Stimulated activated CD4-positive, alpha-beta T cell treated with anti-CD3 and anti-CD28 coated beads, TNF-alpha, amount 100 ng/mL, for 4 hours (primary cell): ENCODE results near the gene SORCS3.
"Not testable (repeated sequence)": the region's sequence is repeated elsewhere in the genome, so short reads cannot be mapped to it uniquely, and the experiment has no call there.

ENCODE experiments used
- DNase-seq, 3 experiments: peaks; one replicate each; pipeline ENCODE4 v3.0.0-alpha.2; 2020; ENCODE audit warnings: low read depth in 3 of 3

Gene SORCS3

DNA sequence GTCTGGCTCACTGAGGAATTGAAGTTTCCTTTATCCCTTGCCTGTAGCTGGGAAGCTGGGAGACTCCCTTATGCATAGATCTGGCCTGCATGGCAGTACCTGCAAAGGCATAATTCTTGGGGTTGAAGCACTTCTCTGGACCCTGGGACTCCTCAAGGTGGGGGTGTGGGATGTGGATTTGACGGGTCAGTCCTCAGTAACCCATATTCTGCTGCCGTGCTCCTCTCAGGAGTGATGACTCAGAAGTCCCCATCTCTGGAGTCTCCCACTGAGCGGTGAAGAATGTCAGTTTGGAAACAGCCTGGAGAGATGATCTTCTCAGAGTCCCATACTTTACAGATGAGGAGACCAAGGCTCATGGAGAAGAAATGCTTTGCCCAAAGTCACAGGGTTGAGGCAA lies 49.0 kb downstream of the SORCS3 start:
- no peak for DNase-seq

DNA sequence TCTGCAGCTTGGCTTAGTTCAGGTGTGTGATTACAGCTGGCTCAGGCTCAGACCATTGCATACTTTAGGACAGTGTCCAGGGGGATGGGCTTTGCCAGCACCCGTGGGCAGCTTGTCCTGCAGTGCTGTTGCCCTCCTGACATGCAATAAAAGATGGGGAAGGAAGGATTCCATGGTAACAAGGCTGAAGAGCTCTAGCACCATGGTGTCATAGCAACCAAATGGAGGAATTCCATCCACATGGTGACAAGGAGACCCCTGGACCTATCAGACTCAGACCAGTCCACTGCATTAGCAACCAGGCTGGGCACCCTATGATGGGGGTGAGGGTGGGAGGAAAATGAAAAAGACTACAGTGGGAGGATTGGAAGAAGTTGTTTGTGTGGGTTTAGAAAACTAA lies 49.9 kb downstream of the SORCS3 start:
- no peak for DNase-seq

DNA sequence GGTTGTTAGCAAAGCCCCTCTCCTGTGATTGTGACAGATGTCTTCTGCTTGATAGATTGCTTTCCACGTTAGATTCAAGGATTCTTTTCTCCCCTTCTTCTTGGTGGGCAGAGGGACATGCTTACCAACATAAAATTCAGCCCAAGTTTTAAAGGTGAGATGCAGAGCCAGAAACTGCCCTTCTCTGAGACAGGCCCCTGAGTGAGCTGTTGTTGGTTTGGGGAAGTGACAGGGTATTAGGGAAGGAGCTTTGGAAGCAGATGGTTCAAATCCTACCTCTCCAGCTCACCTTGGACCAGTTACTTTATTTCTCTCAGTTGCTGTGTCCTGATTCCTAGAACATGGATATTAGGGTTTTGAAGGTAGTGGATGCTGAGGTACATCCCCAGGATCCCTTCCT lies 53.0 kb downstream of the SORCS3 start:
- no peak for DNase-seq

DNA sequence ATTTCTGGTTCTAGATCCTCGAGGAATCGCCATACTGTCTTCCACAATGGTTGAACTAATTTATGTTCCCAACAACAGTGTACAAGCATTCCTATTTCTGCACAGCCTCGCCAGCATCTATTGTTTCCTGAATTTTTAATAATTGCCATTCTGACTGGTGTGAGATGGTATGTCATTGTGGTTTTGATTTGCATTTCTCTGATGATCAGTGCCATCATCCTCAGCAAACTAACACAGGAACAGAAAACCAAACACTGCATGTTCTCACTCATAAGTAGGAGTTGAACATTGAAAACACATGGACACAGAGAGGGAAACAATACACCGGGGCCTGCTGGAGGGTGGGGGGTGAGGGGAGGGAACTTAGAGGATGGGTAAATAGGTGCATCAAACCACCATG lies 62.2 kb downstream of the SORCS3 start:
- not testable (repeated sequence) for DNase-seq

DNA sequence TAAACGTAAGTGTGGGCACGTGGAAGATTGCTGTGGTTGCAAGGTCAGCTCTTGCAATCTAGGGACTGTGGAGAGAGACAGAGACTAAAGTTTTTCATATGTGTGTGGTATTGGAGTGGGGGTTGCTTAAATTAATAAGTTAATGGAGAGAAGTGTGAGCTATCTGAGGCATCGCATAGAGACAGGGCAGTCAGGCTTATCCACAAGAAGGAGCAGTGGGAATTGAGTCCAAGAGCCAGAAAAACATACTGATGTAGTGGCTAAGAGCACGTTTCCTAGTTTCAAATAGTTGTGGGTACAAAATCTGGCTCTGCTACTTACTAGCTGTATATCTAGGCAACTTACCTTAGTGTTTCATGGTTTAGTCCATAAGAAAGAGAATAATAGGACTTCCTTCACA lies 65.8 kb downstream of the SORCS3 start:
- DNase-seq: no peak

DNA sequence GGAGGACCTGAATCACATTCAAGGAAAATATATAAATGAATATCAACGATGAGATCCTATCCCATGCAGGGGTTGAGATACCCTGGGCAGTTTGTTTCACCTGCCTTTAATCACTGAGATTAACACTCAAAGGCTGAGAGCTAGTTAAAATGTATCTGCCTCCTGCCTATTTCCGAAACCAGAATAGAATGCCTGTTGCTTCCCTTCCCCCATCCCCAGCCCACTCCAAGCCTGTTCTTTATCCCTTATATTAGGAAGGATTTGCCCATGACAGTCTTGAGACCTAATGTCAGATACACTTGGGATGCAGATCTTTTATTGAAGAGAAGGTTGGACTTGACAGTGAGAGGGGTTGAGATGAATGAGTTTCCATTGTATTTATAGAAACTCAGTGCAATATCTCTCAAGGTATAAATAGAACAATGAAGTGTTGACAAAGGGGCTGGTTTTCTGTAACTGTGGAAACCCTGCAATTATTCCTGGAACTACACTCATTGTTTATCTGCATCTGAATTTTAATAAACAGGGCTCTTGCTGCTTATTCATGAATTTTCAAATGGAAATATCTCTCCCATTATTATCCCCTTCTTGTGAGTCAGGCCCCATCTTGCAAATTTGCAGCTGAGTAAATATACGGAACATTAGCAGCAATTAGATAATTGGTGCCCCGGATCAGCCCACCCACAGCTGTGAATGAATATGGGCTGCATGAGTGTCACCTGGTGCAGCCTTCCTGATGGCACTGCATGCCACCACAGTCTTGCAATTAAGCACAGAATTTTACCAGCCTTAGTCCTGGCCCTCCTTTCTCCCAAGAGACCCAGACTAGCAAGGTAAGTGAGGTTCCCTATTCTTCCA lies 66.7 kb downstream of the SORCS3 start:
- DNase-seq: no peak

DNA sequence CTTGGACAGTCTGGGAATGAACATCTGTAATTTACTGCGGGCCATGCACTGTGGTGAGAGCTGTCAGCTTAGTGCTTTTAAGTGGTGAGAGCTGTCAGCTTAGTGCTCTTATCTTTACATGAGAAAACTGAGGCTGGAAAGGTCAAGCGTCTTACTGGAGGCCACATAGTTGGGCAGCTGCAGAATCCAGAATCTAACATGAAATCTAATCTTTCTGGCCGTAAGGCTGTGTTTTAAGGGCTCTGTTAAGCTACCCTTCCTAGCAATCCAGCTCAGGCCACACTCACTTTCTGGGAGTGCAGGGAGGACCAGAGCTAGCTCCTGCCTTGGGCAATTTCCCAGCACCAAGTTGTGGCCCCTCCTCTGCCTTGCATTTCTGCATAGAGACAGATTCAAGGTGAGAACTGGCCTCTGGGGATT lies 70.2 kb downstream of the SORCS3 start:
- no peak for DNase-seq

DNA sequence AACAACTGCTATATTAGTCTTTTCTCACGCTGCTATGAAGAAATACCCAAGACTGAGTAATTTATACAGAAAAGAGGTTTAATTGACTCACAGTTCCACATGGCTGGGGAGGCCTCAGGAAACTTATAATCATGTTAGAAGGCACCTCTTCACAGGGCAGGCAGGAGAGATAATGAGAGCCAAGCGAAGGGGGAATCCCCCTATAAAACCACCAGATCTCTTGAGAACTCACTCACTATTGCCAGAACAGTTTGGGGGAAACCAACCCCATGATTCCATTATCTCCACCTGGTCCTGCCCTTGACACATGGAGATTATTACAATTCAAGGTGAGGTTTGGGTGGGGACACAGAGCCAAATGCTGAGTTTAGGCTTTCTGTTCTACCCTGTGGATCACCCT lies 89.5 kb downstream of the SORCS3 start:
- DNase-seq: not testable (repeated sequence)

DNA sequence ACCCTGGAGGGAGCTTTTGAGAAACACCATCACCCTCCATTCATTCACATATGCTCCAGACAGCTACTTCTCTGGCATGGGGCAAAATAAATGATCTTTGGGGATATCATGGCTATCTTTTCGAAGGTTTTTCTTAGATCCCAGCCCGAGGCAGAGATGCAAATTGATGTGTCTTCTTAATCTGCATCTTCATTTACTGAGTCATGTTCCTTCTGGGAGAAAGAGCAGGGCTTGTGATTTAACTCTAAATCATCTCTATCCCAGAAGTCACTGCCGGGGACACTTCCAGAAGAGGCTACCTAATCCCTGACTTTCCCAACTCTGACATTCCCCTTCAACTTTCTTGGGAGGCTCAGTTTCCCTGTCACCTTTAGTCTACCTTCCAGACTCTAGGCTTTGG lies 90.1 kb downstream of the SORCS3 start:
- DNase-seq: no peak

DNA sequence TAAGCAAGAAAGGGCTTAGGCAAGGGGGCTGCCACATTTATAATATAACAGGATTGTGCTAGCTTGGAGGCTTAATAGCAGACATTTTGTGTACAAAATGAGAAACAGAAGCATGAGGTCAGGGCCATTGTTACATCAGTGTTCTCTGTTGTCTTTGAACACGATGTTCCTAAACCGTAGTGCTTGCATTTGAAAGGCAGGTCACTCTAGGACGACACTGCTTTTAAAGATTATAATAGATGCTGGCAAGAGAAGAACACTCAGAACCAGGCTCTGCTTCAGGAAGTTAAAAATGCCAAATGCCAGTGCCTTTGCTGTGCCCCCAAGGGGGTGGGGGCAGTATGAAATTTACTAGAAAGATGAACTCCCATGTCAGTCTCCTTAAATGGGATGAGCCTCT lies 91.1 kb downstream of the SORCS3 start:
- DNase-seq: no peak

DNA sequence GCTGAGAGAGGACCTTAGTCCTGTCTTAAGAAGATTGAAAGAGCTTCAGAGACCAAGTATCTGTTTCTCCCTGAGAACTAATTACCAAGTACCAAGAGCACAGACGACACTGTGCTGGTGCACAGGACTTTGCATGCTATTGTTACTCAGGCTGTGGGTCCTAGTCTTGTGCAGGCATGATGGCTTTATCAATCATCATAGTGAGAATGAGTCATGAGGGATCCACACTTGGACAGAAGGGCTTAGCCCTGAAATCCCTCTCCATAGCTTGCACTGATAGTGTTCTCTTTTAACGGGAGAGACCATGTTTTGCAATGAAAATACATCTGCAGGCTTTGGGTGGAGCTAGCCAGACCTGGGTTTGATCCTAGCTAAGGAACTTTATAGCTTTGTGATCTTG lies 93.3 kb downstream of the SORCS3 start:
- no peak for DNase-seq

DNA sequence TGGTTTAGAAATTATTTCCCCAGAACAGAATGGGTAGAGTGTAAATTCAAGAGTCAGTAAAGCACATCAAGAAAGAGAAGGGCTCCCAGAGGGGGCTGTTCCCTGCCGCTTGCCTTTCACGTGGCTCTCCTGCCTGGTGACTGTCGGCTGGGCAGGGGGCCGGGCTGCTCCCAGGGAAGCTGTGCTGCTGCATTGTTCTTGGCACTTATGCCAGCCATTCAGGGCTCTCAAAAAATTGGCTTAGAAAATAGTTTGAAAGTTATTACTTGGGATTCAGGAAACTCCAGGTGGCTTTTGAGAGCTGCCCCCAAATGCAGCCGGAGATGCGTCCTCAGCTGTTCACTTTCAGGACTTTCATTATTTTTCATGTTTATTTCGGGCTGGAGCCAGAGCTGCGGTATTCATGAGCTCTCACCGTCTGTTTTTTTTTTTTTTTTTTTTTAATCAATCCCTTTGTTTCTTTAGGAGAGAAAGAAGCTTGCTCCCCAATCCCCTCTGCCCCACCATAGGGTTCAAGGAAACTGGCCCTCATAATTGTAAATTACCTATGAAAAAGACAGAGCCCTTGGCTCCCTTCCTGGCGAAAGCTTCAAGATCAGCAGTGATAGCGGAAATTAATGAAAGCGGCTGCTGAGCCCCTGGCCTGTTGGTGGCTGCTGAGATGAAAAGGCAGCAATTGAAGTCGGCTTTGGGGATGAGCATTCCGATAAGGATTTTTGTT lies 94.1 kb downstream of the SORCS3 start:
- no peak for DNase-seq

DNA sequence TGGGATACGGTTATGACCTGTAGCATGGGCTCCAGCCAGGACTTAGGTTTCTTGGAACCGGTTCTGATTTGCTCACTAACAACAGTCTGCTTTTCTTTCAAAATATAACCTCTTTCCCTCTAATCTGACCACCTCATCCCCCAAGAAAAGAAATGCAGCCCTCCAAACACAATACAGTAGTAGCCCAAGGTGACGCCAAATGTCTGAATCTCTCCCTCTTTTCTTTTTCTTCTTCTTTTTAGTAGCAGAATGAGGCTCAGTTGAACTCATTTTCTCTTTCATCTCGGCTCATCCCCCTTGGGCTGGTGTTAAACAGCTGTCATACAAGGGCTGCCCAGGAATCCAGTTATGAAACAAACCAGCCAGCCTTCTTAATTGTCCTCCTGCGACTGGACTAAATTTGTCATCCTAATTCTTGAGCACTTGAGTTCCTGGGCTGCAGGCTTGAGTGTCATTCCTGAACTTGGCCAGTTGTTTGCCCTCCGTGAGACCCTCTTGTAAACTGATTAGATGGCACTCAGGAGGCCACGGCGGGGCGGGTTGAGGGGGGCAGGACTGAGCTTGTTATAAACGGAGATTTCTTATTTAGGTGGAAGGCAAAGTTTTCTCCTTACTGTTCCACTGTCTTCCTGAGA lies 94.8 kb downstream of the SORCS3 start:
- no peak for DNase-seq

DNA sequence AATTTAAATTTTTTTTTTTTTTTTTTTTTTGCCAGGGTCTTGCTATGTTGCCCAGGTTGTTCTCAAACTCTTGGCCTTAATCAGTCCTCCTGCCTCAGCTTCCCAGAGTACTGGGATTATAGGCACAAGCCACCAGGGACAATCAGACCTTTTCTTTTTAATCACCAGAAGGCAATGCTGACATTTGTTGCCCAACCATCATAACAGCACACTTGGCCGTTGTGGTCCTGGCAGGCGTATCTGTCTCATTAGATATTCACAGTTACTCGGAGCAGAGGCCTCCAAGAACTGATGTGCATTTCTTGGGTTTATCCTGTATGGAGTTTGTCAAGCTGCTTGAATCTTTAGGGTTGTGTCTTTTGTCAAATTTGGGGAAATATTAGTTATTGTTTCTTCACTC lies 100.0 kb downstream of the SORCS3 start:
- no peak for DNase-seq

DNA sequence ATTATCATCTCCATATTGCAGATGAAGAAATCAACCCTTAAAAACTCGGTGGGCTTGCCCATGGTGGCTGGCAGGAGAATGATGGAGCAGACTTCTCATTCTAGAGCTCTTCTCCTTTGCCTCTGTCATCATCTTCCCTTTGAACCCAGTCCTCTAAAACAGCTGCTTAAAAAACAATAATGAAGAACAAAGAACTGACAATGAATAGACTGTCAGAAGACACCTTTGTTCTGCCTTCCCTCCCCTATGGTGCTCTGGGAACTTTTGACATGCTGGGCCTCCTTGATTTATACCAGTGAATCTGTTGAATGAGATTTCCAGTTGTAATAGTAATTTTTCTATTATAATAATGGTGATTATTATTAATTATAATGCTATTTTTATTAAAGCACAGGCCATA lies 103.0 kb downstream of the SORCS3 start:
- DNase-seq: no peak

DNA sequence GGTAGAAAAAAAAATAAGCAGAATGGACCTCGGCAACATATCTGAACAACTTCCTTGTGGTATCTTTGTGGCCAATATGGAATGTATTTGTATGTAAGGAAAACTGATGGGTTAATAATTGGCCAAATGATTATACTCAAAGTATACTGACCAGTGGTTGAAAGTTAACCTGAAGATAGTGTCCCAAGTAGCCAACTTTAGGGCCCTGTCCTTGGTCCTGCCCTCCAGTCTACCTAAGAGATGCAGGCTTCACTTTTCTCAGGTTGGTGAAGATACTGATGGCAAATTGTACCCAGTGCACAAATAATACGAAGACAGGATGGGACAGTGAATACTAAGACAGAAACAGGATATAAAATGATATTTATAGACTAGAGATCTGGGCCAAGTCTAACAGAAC lies 109.2 kb downstream of the SORCS3 start:
- no peak for DNase-seq

DNA sequence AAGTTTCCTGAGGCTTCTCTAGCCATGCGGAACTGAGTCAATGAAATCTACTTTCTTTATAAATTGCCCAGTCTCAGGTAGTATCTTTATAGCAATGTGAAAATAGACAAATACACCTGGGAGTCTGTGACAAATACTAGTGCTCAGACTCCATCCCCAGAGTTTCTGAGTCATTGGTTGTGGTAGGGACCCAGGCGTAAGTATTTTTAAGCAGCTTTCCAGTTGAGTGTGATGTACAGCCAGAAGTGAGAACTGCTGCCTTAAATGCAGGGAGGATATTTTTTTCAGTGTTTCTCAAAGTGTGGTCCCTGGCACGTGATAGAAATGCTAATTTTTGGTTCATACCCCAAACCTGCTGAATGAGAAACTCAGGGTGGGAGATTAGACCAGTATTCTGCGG lies 121.7 kb downstream of the SORCS3 start:
- DNase-seq: no peak

DNA sequence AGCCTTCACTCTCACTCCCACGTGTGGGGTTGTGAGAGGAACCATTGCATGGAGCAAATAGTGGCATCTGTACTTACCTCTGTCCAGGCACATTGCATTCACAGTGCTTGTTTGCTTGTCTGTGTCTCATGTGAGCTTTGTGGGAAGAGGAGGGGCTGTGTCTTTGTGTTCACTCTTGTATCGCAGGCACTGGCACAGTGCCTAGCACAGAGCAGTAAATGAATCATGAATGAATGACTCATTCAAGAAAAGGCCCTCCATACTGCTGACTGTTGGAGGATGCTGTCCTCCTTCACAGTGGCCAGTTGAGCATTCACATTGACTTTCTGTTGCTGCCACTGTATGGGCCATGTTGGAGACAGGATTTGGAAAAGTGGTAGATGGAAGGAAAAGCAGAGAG lies 125.3 kb downstream of the SORCS3 start:
- DNase-seq: no peak

DNA sequence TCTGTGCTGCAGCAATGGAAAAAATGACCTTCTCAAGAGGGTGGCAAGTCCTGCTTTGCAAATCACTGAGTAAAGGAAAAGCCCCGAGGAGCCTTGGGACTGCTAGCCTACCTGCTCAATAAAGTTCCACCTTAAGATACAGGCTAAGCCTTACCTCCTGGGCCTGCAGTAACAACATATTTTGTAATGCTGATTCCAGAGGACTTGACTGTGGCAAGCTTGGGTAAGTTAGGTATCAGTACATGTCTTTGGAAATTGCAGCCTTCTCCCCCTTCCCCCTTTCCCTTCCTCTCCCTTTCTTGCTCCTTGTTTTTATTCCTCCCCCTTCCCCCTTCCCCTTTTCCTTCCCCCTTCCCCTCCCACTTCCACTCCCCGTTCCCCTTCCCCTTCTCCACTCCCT lies 126.2 kb downstream of the SORCS3 start:
- no peak for DNase-seq

DNA sequence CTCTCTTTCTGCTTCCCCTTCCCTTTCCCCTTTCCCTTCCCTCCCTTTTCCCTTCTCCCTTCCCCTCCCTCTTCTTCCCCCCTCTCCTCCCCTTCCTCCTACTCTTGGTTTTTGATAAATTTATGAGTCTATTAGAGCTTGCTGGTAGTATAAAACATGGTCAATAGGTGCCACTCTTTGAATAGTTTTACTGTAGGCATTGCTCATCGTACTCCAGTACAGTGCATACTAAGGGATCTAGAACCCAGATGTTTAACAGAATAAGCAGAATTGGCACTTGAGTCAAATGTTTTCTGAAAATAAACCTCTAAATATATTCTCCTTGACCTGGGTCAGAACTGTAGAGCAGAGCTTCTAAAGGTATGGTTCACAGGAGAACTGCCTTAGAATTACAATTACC lies 126.7 kb downstream of the SORCS3 start:
- DNase-seq: no peak

DNA sequence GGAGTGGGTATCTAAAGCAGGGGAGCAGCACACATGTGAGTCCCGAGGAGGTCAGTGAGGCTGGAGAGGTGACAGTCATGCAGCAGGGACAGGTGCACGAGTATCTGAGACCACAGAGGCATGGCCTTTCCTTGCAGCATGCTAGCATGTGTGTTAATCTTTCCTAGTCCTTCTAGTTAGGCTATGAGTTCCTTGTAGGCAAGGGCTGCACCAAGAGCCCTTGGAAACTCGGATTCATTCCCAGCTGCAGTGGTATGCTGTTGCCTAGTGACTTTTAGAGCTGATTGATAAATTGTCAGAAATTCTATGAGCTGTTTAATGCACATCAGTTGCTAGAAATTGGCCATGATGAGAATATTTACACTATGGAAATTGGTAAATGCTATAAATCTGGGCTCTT lies 132.0 kb downstream of the SORCS3 start:
- no peak for DNase-seq

DNA sequence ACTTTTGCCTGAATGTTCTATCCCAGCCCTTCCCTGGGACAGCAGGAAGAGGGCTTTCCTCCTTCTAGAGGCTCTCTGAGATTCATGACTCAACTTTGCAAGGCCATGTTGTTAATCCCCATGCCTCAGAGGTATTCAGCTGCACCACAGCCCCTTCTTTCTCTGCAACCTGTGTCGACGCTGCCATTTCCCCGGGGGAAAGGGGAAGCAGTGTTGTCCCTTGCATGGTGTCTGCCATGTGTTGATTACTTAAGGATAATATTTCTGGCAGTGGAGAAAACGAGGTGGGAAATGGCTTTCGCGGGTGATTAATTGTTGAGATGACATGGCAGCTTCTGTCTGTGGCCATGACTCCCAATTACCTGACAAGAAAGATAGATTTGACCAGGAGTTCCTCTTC lies 133.1 kb downstream of the SORCS3 start:
- no peak for DNase-seq
